Heart left ventricle (tissue), 16 donors: ENCODE measurements around the gene PTPN12. TPM values are rescaled to one million over a fixed set of nuclear protein-coding genes. Genes with fewer than 3 reads are reported as not detected.

Experiments
- ATAC-seq, 4 donors: fragments of 200-7000 bp; cut with Tn5 transposase; one replicate each; pipeline ENCODE4 v1.9.1; 2020 to 2022; ENCODE audit warnings: moderate library complexity in 4 of 4, mild to moderate bottlenecking in 3 of 4, moderate number of reproducible peaks in 1 of 4
- DNase-seq, 5 donors: peaks; one replicate each; pipeline ENCODE4 v3.0.0-alpha.2; 2020
- H3K27ac ChIP-seq, 12 donors: fragments of 200-600 bp; sonication (generic) in 4 of 12; one replicate each; pipeline versions ENCODE4 v1.5.0 to v1.8.0; 2016 to 2022; ENCODE audit warnings: mild to moderate bottlenecking in 2 of 12
- H3K27me3 ChIP-seq, 9 donors: fragments of 200-600 bp; sonication (generic) in 2 of 9; one replicate each; pipeline versions ENCODE4 v1.5.1 to v1.8.0; 2016 to 2022; ENCODE audit warnings: mild to moderate bottlenecking in 3 of 9
- H3K36me3 ChIP-seq, 9 donors: fragments of 200-600 bp; sonication (generic) in 2 of 9; one replicate each; pipeline versions ENCODE4 v1.5.0 to v1.8.0; 2018 to 2022; ENCODE audit warnings: mild to moderate bottlenecking in 2 of 9
- H3K4me1 ChIP-seq, 12 donors: fragments of 200-600 bp; sonication (generic) in 4 of 12; one replicate each; pipeline versions ENCODE4 v1.5.0 to v1.8.0; 2016 to 2022; ENCODE audit warnings: mild to moderate bottlenecking in 3 of 12
- H3K4me3 ChIP-seq, 12 donors: fragments of 200-600 bp; sonication (generic) in 4 of 12; one replicate each; pipeline versions ENCODE4 v1.5.0 to v1.8.0; 2017 to 2022; ENCODE audit warnings: mild to moderate bottlenecking in 9 of 12, moderate library complexity in 4 of 12
- H3K9me3 ChIP-seq, 12 donors: fragments of 200-600 bp; sonication (generic) in 4 of 12; one replicate each; pipeline versions ENCODE4 v1.5.0 to v1.8.0; 2016 to 2022; ENCODE audit warnings: mild to moderate bottlenecking in 1 of 12
- POLR2A ChIP-seq, 2 donors: fragments of 450-650 bp; IDR thresholded peaks; one replicate each; pipeline ENCODE4 v1.6.1; 2017; ENCODE audit warnings: antibody characterized with exemption in 2 of 2, mild to moderate bottlenecking in 2 of 2, moderate library complexity in 2 of 2
- WGBS, 4 donors: extraction: QIAGEN DNeasy Blood & Tissue Kit in 2 of 4; methylation state at CpG; one replicate each; pipeline versions ENCODE4 v1.1.5 to v1.1.7; 2013 to 2018; 5-methylcytosine and 5-hydroxymethylcytosine counted together
- intact Hi-C, 10 donors: fragments of 100-400 bp; cut with DNase I; formaldehyde crosslinking; loops; one replicate each; pipeline versions ENCODE4 v1.11.1 to v1.14.2; 2022
- polyA plus RNA-seq, 2 donors: library from polyadenylated mRNA; stranded (reverse); fragments of 200-250 nt; gene quantifications; one replicate each; pipeline ENCODE4 v1.2.3, GENCODE V29; 2013
- total RNA-seq, 9 donors: library from RNA; depleted of rRNA in 2 of 9; stranded (reverse); fragments of >200 nt in 2 of 9; fragmentation: NEBNext Ultra II Directional in 3 of 9; extraction: Animal tissue kit (Norgen Biotek cat#: 25700) in 3 of 9; gene quantifications; one replicate each; pipeline versions ENCODE4 v1.1.0 to v1.2.4, GENCODE V29; 2016 to 2023
- TF ChIP-seq, protein P1 (sequence below), 12 donors: fragments of 200-600 bp; sonication (generic) in 4 of 12; IDR thresholded peaks; one replicate each; pipeline versions ENCODE4 v1.5.0 to v1.8.0; 2018 to 2022; ENCODE audit warnings: antibody characterized with exemption in 12 of 12, mild to moderate bottlenecking in 5 of 12
- donor health status: ischemic (EF 13 %, LVEDD 7.1; RV severe dilation, severe dysfunction).
- donor health status: healthy with polysubstance abuse.
- donor health status: DM: no; HTN: yes; CAD: no.
- donor health status: DM: no; HTN: no; CAD: no.
- donor health status: ischemic (EF 25% LVEDD 6.9; RV normal size, moderate dysfunction).
- donor health status: ischemic (EF 25% LVEDD 5.7; RV mildly dilated, moderate dysfunction).
- donor health status: healthy.
- donor health status: DM: yes; HTN: yes; CAD: no.
- donor health status: ischemic (EF 35%, LVEDD 5.7; RV mildly dilated, moderate dysfunction).
- donor health status: nonischemic (EF 11% LVEDD 7.7; RV severe dilation, severe dysfunction).
- donor health status: DM: yes; HTN: yes; CAD: no.
- donor health status: PGD.
- donor health status: ischemic (EF 29% LVEDD 5.4; RV normal size, mild dysfunction).
- donor health status: nonischemic (EF 23%, LVEDD 6.1; RV moderate dilation, normal function).

Gene PTPN12
- total and polyA plus RNA-seq, 11 donors: 33.9 to 83.9 (median 41.9) TPM

DNA sequence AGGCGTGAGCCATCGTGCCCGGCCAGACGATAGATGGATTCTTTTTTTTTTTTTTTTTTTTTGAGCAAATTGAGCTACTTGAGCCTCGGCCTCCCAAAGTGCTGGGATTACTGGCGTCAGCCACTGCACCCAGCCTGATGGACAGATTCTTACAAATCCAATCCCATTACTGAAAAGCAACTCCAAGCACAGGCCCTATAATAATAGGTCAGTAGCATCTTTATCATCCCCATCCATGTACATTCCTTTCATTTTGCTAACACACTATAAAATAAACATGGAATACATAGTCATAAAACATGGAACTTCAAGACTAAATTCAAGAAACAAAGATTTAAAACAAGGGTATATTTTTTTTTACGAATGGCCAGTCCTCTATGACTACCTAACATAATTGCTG, 143.2 kb downstream of the PTPN12 start:
- intact Hi-C loops: no loop called here
- no peak for DNase-seq
- Histone ChIP-seq H3K4me1 (peaks cover 0 to 14% (median 4%) of the 10 kb centered on the region in 12 donors), H3K27me3 (no peaks in the 10 kb centered on the region), H3K4me3 (no peak overlapping the region), H3K36me3 (peaks cover 0 to 24% (median 14%) of the 10 kb centered on the region in 9 donors), H3K27ac (no peak overlapping the region), H3K9me3 (no peaks in the 10 kb centered on the region)
- TF ChIP-seq POLR2A (IDR thresholded peaks at IDR 0.05): no peak
- TF ChIP-seq, protein P1, sequence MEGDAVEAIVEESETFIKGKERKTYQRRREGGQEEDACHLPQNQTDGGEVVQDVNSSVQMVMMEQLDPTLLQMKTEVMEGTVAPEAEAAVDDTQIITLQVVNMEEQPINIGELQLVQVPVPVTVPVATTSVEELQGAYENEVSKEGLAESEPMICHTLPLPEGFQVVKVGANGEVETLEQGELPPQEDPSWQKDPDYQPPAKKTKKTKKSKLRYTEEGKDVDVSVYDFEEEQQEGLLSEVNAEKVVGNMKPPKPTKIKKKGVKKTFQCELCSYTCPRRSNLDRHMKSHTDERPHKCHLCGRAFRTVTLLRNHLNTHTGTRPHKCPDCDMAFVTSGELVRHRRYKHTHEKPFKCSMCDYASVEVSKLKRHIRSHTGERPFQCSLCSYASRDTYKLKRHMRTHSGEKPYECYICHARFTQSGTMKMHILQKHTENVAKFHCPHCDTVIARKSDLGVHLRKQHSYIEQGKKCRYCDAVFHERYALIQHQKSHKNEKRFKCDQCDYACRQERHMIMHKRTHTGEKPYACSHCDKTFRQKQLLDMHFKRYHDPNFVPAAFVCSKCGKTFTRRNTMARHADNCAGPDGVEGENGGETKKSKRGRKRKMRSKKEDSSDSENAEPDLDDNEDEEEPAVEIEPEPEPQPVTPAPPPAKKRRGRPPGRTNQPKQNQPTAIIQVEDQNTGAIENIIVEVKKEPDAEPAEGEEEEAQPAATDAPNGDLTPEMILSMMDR (IDR thresholded peaks at IDR 0.05): no peak
- ATAC-seq: no peak
- 95 to 99% (median 97%) methylated on average over 7 of the region's 7 CpGs for WGBS, 4 donors

DNA sequence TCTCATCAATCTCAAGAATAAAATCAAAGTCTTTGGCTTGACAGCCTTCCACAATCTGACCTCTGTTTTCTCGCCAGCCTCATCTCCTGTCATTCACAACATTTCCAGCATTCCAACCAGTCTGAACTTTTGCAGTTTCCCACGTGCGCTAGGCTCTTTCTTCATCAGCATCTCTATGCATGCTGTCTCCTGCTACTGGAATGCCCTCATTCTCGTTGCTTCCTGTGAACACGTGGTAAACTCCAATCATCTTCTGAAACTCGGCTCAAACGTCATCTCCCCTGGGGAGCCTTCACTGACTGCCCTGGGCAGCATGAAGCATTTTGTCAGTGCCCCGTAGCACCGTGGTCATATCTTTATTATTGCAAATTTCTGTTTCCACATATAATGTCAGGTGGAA, 146.9 kb downstream of the PTPN12 start:
- DNase-seq (peak in 4 of 5 donors; percentile 48 to 54 (median 50)), ATAC-seq (peak in 3 of 4 donors; percentile 80 to 86 (median 83))
- WGBS, 4 donors: 35 to 49% (median 40%) methylated on average over 9 of the region's 9 CpGs
- no peak for TF ChIP-seq POLR2A (IDR thresholded peaks at IDR 0.05)
- TF ChIP-seq, protein P1 (IDR thresholded peaks at IDR 0.05): no peak
- H3K4me3 ChIP-seq: no peak overlapping the region
- peaks cover 0 to 34% (median 4%) of the 10 kb centered on the region in 12 donors for H3K4me1 ChIP-seq
- peaks cover 0 to 24% (median 14%) of the 10 kb centered on the region in 9 donors for H3K36me3 ChIP-seq
- H3K27me3 ChIP-seq: no peaks in the 10 kb centered on the region
- no peaks in the 10 kb centered on the region for H3K9me3 ChIP-seq
- peak overlapping the region in 1 of 12 donors; percentile 70 for H3K27ac ChIP-seq
- intact Hi-C loops: no loop called here

DNA sequence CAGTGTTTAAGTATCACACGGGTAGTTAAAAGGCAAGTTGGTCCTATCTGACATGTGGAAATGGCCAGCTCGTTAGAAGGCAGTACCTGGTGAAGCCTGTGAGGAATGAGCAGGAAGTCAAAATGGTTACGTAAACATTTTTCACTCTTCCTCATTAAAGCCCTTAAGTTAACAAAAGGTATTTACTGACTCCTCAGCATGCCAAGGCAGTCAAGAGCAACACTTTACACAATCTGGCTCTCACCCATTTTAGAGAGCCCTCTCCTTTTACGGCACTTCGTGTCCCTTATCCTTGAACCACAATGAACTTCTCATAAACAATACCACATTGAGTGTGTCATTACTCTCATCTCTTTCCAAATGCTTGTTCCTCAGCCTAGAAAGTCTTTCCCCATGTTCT, 148.1 kb downstream of the PTPN12 start:
- Histone ChIP-seq H3K4me3 (no peak overlapping the region), H3K4me1 (peaks cover 0 to 34% (median 4%) of the 10 kb centered on the region in 12 donors), H3K36me3 (peaks cover 0 to 24% (median 18%) of the 10 kb centered on the region in 9 donors), H3K27ac (peak overlapping the region in 1 of 12 donors; percentile 70), H3K9me3 (no peaks in the 10 kb centered on the region), H3K27me3 (no peaks in the 10 kb centered on the region)
- DNase-seq (no peak), ATAC-seq (peak; percentile 22 to 50 (median 34))
- intact Hi-C loops: no loop called here
- 50 to 61% (median 52%) methylated on average over 5 of the region's 5 CpGs for WGBS, 4 donors
- no peak for TF ChIP-seq POLR2A (IDR thresholded peaks at IDR 0.05)
- TF ChIP-seq, protein P1 (IDR thresholded peaks at IDR 0.05): no peak

DNA sequence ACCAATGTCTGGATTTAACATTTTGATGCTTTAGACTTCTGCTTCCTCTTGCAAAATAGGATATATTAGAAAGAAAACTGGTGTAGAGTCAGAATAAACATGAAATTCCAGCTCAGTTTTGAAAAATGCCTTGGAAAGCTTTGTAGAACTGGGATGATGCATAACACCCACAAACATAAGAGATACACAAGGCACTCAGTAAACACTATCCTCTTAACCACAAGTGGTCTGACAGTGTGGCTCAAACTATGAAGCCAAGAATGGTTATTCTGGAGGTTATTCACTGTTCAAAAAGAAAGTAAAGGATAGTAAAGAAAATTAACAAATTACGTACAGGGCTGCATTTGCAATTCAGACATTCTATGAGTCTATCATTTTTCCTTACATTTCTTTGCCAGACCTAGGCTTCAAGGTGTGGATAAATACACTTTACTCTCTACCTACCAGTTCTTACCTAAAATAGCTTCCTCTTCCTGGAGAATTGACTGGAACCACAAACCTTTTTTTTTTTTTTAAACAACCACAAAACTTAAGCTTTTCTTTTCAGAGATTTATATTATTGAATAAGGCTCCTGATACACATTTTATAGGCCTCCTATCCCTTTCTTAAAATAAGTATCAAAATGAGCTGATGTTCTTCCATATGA, 150.1 kb downstream of the PTPN12 start:
- Histone ChIP-seq H3K4me1 (peaks cover 0 to 34% (median 4%) of the 10 kb centered on the region in 12 donors), H3K4me3 (no peak overlapping the region), H3K27ac (no peak overlapping the region), H3K36me3 (peaks cover 0 to 18% (median 13%) of the 10 kb centered on the region in 9 donors), H3K9me3 (no peaks in the 10 kb centered on the region), H3K27me3 (no peaks in the 10 kb centered on the region)
- TF ChIP-seq, protein P1 (IDR thresholded peaks at IDR 0.05): no peak
- no peak for TF ChIP-seq POLR2A (IDR thresholded peaks at IDR 0.05)
- WGBS, 4 donors: 76 to 95% (median 94%) methylated on average over 1 of the region's 1 CpG
- no peak for ATAC-seq
- no peak for DNase-seq
- intact Hi-C loops: no loop called here
